Lung (tissue), 12 donors: Measurements from ENCODE around the gene ANKRD31. TPM values are rescaled to one million over a fixed set of nuclear protein-coding genes. Genes with fewer than 3 reads are reported as not detected.
"Not testable (repeated sequence)": the region's sequence is repeated elsewhere in the genome, so short reads cannot be mapped to it uniquely, and the experiment has no call there.

ENCODE experiments used
- ATAC-seq: fragments of 200-7000 bp; cut with Tn5 transposase; one replicate; pipeline ENCODE4 v1.9.1; 2020; ENCODE audit warnings: moderate number of reproducible peaks; ENCODE audit not compliant: insufficient read depth, low FRiP score
- DNase-seq, 3 donors: peaks; one replicate each; pipeline ENCODE4 v3.0.0-alpha.2; 2013 to 2017
- H3K27ac ChIP-seq, 2 donors: one replicate each; pipeline ENCODE4 v1.5.1; 2013; ENCODE audit warnings: mild to moderate bottlenecking in 2 of 2, moderate library complexity in 2 of 2, control low read depth in 1 of 2, inconsistent platforms in 1 of 2, low read depth in 1 of 2, low read length in 1 of 2
- H3K27me3 ChIP-seq, 3 donors: one replicate each; pipeline ENCODE4 v1.5.1; 2013; ENCODE audit warnings: low read length in 2 of 3; ENCODE audit not compliant: control insufficient read depth in 3 of 3, insufficient read depth in 3 of 3
- H3K36me3 ChIP-seq, 4 donors: one replicate each; pipeline ENCODE4 v1.5.1; 2013; ENCODE audit warnings: low read length in 4 of 4, mild to moderate bottlenecking in 1 of 4, moderate library complexity in 1 of 4; ENCODE audit not compliant: control insufficient read depth in 4 of 4, insufficient read depth in 4 of 4
- H3K4me1 ChIP-seq, 5 donors: one replicate each; pipeline ENCODE4 v1.5.1; 2013; ENCODE audit warnings: low read length in 5 of 5, mild to moderate bottlenecking in 2 of 5, moderate library complexity in 1 of 5; ENCODE audit not compliant: control insufficient read depth in 5 of 5, insufficient read depth in 5 of 5
- H3K4me3 ChIP-seq: one replicate; pipeline ENCODE4 v1.5.1; 2013; ENCODE audit warnings: mild to moderate bottlenecking, control low read depth, moderate library complexity
- H3K9ac ChIP-seq, 2 donors: one replicate each; pipeline ENCODE4 v1.5.1; 2013; ENCODE audit warnings: low read length in 2 of 2, control low read depth in 1 of 2; ENCODE audit not compliant: insufficient read depth in 1 of 2
- H3K9me3 ChIP-seq, 4 donors: one replicate each; pipeline ENCODE4 v1.5.1; 2013; ENCODE audit warnings: low read length in 3 of 4, mild to moderate bottlenecking in 1 of 4, moderate library complexity in 1 of 4; ENCODE audit not compliant: control insufficient read depth in 4 of 4, insufficient read depth in 3 of 4
- WGBS, 2 donors: extraction: QIAGEN DNeasy Blood & Tissue Kit; methylation state at CpG; one replicate each; pipeline ENCODE4 v1.1.7; 2013; 5-methylcytosine and 5-hydroxymethylcytosine counted together
- polyA plus RNA-seq, 2 donors: library from polyadenylated mRNA; stranded (reverse); fragments of 200-250 nt; gene quantifications; one replicate each; pipeline ENCODE4 v1.2.1, GENCODE V29; 2013
- total RNA-seq, 2 donors: library from RNA; depleted of rRNA in 1 of 2; stranded (reverse); fragments of >200 nt in 1 of 2; gene quantifications; one replicate each; pipeline ENCODE4 v1.2.1, GENCODE V29; 2014 to 2021
- TF ChIP-seq, protein P1 (sequence below): IDR thresholded peaks from 2 replicates; pipeline ENCODE4 v1.5.1; 2012; ENCODE audit warnings: mild to moderate bottlenecking; ENCODE audit errors: control extremely low read depth, extremely low read depth
- donor health status: control.
- donor health status: control.
- donor health status: Bipolar disorder and iron deficiency.
- donor health status: healthy.
- donor health status: DM: yes; HTN: yes; CAD: no.

ANKRD31 gene
- total and polyA plus RNA-seq, 4 donors = 0.06 to 0.51 (median 0.16) TPM

DNA sequence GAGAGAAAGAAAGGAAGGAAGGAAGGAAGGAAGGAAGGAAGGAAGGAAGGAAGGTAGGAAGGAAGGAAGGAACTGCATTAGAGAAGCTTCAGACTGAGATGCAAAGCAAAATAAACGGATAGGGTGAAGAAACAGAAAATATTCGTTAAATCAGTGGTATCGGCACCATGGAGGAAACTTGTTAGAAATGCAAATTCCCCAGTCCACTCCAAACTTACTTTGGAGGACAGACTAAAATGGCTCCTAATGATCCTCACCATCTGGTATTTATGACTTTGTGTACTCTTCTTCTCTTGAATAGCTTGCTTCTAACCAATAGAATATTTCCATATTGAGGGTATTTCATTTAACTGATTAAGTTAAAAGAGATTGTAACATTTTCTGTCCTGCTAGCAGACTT lies 96.4 kb downstream of the ANKRD31 start:
- TF ChIP-seq, protein P1, sequence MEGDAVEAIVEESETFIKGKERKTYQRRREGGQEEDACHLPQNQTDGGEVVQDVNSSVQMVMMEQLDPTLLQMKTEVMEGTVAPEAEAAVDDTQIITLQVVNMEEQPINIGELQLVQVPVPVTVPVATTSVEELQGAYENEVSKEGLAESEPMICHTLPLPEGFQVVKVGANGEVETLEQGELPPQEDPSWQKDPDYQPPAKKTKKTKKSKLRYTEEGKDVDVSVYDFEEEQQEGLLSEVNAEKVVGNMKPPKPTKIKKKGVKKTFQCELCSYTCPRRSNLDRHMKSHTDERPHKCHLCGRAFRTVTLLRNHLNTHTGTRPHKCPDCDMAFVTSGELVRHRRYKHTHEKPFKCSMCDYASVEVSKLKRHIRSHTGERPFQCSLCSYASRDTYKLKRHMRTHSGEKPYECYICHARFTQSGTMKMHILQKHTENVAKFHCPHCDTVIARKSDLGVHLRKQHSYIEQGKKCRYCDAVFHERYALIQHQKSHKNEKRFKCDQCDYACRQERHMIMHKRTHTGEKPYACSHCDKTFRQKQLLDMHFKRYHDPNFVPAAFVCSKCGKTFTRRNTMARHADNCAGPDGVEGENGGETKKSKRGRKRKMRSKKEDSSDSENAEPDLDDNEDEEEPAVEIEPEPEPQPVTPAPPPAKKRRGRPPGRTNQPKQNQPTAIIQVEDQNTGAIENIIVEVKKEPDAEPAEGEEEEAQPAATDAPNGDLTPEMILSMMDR = no peak
- Histone ChIP-seq H3K27me3 (no peaks in the 10 kb centered on the region), H3K27ac (no peak overlapping the region), H3K36me3 (no peaks in the 10 kb centered on the region), H3K4me3 (no peak overlapping the region), H3K9ac (no peak overlapping the region), H3K4me1 (no peaks in the 10 kb centered on the region), H3K9me3 (no peaks in the 10 kb centered on the region)
- ATAC-seq (no peak), DNase-seq (no peak)
- 91 to 93% methylated on average over 3 of the region's 3 CpGs for WGBS, 2 donors

DNA sequence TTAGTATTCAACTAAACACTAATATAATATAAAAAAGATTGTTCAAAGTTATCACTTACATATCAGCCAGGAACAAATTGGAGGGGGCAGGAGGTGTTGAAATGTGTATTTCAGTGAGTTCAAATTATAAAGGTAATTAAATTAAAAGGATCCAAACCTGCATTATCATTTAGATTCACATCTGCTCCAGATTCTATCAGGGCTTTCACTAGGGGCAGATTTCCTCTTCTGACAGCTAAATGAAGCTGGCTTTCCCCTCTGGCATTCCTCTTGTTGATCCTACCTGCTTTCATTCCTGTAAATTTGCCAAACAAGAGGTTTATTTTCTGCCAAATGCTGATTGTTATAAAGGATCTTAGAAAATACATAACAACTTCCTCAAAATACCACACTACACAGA lies 98.0 kb downstream of the ANKRD31 start:
- no peak for ATAC-seq
- Histone ChIP-seq H3K4me1 (no peaks in the 10 kb centered on the region), H3K9ac (no peak overlapping the region)

DNA sequence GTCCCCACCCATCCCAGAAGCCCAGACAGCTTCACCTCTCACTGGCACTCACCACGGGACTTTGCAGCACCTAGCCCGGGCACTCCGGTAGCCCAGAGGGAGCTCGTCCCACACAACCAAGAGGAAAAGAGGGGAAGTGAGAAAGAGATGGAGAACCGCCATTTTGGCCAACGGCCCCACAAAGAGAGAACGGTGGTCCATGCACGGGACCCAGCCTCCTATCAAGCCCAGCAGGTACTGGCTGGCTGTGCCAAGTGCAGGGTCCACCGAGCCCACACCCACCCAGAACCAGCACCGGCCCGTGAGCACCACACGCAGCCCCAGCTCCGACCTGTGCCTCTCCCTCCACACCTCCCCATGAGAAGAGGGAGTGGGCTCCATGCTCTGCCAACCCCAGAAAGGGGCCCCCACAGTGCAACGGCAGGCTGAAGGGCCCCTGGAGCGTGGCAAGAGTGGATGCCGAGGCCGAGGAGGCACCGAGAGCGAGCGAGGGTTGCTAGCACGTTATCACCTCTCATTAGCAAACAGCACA lies 105.8 kb downstream of the ANKRD31 start:
- ATAC-seq (no peak), DNase-seq (no peak)
- no peaks in the 10 kb centered on the region for H3K36me3 ChIP-seq
- peaks cover 0 to 3% (median 0%) of the 10 kb centered on the region in 4 donors for H3K9me3 ChIP-seq
- no peak overlapping the region for H3K27ac ChIP-seq
- no peaks in the 10 kb centered on the region for H3K27me3 ChIP-seq
- no peak overlapping the region for H3K9ac ChIP-seq
- 95 to 98% methylated on average over 21 of the region's 21 CpGs for WGBS, 2 donors
- TF ChIP-seq, protein P1 = no peak
- no peak overlapping the region for H3K4me3 ChIP-seq
- no peaks in the 10 kb centered on the region for H3K4me1 ChIP-seq

More for the DNA sequence above, 98.0 kb downstream of the ANKRD31 start:
- TF ChIP-seq, protein P1 = no peak
- Histone ChIP-seq H3K9me3 (no peaks in the 10 kb centered on the region), H3K36me3 (no peaks in the 10 kb centered on the region), H3K27me3 (no peaks in the 10 kb centered on the region), H3K27ac (no peak overlapping the region), H3K4me3 (no peak overlapping the region)
- no peak for DNase-seq

DNA sequence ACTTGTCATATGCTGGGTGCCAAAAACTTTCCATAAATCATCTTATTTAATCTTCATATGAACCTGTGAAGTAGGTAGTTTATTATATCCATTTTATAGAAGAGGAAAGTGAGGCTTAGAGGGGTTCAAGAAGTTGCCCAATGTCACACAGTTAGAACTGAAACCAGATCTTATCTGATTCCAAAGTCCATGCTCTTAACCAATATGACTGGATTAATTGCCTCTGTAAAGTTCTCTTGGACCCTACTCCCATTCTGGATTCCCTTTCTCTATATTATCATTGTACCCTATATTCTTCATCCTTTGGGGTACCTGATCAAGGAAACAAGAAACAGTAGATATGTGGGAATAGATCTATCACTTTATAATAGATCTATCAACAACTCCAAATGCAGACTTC lies 119.8 kb downstream of the ANKRD31 start:
- Histone ChIP-seq H3K27ac (no peak overlapping the region), H3K27me3 (no peaks in the 10 kb centered on the region), H3K9me3 (no peaks in the 10 kb centered on the region), H3K9ac (no peak overlapping the region), H3K4me3 (no peak overlapping the region), H3K36me3 (no peaks in the 10 kb centered on the region), H3K4me1 (no peaks in the 10 kb centered on the region)
- TF ChIP-seq, protein P1 = no peak
- ATAC-seq = no peak
- no peak for DNase-seq

DNA sequence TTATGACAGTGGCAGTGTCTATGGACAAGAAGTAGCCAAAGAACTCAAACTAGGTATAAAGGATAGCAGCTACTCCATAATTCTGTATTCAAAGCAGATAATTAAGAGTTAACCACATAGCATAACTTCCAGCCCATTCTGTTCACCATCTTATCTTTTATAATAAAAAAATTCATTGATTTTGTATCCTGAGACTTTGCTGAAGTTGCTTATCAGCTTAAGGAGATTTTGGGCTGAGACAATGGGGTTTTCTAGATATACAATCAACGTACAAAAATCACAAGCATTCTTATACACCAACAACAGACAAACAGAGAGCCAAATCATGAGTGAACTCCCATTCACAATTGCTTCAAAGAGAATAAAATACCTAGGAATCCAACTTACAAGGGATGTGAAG lies 122.4 kb downstream of the ANKRD31 start:
- 82 to 92% methylated on average over 1 of the region's 1 CpG for WGBS, 2 donors
- H3K27ac ChIP-seq, H3K4me1 ChIP-seq, H3K9ac ChIP-seq, H3K4me3 ChIP-seq, H3K27me3 ChIP-seq, ATAC-seq, H3K9me3 ChIP-seq, H3K36me3 ChIP-seq: not testable (repeated sequence)
- peak in 1 of 3 donors; percentile 16 for DNase-seq
